Measurements from ENCODE around the gene FBXO10.

GRCh38 chr9:37554318-37554717, 21.9 kb downstream of the FBXO10 start:
- TF ChIP-seq CTCF (IDR thresholded peaks at IDR 0.05), result no peak
- TF ChIP-seq POLR2A (IDR thresholded peaks at IDR 0.05), result no peak
- TF ChIP-seq POLR2AphosphoS5 (IDR thresholded peaks at IDR 0.05), result no peak

Data from breast epithelium (tissue), 3 donors.